ENCODE results near the gene SORL1-AS1.

DNA sequence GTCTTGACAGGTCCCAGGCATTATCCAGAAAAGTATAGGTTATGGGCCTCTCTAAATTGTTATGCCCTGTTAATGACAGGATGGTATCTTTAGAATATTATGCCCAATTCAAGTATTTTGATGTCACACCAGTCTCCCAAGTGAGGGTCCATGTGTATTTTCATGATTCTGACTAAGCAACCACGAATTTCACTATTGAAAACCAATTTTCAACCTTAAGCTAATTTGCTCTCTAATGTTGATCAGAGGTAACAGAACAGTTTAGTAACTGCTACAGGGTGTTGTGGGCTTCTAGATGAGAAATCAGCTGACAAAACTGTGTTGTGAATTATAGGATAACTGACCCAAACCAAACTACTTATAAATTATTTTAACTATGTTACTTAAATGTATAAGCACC lies 48.0 kb upstream of the SORL1-AS1 start:
- TF ChIP-seq, protein P1, sequence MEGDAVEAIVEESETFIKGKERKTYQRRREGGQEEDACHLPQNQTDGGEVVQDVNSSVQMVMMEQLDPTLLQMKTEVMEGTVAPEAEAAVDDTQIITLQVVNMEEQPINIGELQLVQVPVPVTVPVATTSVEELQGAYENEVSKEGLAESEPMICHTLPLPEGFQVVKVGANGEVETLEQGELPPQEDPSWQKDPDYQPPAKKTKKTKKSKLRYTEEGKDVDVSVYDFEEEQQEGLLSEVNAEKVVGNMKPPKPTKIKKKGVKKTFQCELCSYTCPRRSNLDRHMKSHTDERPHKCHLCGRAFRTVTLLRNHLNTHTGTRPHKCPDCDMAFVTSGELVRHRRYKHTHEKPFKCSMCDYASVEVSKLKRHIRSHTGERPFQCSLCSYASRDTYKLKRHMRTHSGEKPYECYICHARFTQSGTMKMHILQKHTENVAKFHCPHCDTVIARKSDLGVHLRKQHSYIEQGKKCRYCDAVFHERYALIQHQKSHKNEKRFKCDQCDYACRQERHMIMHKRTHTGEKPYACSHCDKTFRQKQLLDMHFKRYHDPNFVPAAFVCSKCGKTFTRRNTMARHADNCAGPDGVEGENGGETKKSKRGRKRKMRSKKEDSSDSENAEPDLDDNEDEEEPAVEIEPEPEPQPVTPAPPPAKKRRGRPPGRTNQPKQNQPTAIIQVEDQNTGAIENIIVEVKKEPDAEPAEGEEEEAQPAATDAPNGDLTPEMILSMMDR (IDR thresholded peaks at IDR 0.05), result no peak
- TF ChIP-seq POLR2A (IDR thresholded peaks at IDR 0.05) (no peak), EP300 (IDR thresholded peaks at IDR 0.05) (no peak)
